Left hindlimb (tissue), 1 donor: Measurements from ENCODE around the gene GCC2.
"Not testable (repeated sequence)": the region's sequence is repeated elsewhere in the genome, so short reads cannot be mapped to it uniquely, and the experiment has no call there.

ENCODE experiments used
- DNase-seq: peaks from one replicate; pipeline ENCODE4 v3.0.0-alpha.2; 2018

The GCC2 gene

DNA sequence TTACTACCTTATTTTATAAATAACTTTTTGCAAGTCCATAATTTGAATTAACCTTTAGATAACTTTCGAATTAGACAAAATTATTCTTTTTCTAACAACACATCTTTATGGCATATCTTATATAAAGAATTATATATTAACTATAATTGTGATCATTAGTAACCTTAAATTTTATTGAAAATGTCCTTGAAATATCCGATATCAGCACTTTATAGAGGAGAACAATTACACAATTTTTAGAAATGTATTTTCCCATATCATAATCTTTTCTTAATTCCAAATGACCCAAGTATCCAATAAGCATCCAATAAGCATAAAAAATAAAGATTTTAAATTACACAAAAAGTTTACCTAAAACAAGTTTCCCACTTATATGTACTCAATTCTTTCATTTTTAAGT, 7.3 kb upstream of the GCC2 start:
- DNase-seq, result no peak

DNA sequence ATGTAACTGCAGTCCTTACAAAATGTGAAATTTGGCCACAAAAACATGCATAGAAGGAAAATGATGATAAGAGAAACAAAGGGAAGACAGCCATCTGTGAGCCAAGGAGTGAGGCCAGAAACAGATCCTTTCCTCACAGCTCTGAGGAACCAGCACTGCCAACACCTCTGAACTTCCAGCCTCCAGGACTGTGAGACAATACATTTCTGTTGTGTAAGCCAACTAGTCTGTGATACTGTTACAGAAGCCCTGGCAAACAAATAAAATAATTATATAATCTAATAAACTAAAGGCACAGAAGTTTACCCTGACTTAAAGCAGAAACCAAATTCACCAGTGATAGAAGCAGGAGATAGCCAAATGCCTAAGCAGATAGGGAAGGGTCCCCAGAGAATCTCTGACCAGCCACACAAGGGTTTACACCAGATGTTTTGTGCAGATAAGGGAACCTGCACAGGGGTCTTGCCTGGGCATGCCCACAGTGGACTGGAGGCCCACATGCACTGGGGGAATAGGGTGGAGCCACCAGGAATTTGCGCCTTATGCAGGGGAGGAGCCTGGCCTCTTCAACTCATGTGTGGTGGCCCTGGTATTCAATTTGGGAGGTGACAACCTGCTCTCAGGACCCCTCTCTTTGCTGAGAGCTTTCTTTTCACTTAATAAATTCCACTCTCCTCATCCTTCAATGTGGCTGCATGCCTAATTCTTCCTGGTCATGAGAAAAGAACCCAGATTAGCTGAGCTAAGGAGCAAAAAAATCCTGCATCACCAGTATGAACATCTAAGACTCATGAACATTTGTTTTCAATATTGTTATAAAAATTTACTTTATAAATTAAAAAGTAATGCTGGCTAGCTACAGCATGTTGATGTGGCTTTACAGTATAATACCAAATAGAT, 3.8 kb upstream of the GCC2 start:
- DNase-seq, result no peak

GRCh38 chr2:108446703-108447102, 2.3 kb upstream of the GCC2 start:
- DNase-seq, result no peak

DNA sequence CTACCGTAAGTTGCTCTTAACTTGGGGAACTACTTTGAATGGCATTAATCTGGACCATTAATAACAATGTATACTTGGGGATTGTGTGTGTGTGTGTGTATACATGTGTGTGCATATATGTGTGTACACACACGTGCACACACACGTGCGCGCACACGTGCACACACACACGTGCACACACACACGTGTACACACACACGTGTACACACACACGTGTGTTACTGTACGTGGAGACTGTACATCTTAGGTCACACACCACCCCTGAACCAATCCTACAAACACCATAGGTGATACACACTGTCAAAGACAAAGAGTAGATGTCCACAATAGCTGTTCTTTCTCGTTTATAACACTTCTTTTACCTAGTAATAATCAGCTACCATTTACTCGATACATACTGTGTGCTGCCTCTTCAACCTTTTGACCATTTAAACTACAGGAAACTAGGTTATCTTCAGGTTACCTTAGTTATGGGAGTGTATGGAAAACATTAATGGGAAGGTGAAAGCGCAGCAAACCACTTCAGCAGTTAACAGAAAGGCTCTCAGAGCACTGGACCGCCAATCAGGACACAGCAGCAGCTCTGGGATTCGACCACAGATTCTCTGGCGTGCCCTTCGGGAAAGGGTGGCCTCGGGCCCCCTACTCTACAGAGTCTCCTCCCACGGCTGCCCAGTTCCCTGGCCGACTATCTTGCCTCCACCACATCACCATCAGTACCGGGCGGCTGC, 894 bp upstream of the GCC2 start:
- DNase-seq, result no peak

DNA sequence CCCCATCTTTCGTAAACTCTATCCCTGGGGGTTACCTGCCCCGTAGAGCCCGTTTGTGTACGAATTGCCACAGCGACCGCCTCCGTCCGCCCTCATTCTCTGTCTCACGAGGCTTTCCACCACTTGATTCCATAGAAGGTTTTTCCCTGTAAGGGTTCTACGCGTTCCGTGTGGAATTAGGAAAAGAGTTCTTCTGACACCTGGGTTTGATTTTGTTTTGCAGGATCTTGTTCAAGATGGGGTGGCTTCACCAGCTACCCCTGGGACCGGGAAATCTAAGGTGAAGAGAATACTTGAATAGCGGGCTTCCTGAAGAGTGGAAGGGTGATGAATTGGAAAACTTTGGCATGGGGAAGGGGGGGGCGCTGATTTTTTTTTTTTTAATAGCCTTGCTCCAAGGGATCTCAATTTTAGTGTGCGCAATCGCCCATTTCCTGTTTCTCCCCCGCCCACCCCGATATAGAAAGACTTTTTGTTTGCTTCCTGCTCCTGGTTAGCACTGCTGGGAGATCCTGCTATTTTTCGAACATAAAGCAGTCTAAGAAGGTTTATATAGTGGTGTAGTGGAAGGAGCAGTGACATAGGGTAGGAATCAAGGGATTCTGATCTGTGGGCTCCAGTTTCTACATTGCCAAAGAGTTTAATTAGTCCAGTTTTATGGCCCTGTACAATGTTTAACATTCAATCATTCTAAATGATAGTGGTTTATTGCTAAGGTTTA, 564 bp downstream of the GCC2 start:
- DNase-seq, result peak; percentile 51

- no peak for DNase-seq
Measured at GRCh38 chr2:108450863-108451262, 1.9 kb downstream of the GCC2 start.

- no peak for DNase-seq
Measured at GRCh38 chr2:108451976-108452375, 3.0 kb downstream of the GCC2 start.

DNA sequence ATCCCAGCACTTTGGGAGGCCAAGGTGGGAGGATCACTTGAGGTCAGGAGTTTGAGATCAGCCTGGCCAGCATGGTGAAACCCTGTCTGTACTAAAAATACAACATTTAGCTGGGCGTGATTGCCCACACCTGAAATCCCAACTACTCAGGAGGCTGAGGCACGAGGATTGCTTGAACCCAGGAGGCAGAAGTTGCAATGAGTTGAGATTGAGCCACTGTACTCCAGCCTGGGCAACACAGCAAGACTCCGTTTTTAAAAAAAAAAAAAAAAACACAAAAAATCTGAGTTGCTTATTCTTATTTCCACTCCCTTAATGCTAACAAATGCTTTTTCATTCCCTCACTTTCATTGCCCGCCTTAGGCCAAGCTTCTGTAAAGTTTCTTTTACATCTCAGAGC, 4.5 kb downstream of the GCC2 start:
- not testable (repeated sequence) for DNase-seq

- DNase-seq, result no peak
Measured at GRCh38 chr2:108454440-108454839, 5.4 kb downstream of the GCC2 start.

DNA sequence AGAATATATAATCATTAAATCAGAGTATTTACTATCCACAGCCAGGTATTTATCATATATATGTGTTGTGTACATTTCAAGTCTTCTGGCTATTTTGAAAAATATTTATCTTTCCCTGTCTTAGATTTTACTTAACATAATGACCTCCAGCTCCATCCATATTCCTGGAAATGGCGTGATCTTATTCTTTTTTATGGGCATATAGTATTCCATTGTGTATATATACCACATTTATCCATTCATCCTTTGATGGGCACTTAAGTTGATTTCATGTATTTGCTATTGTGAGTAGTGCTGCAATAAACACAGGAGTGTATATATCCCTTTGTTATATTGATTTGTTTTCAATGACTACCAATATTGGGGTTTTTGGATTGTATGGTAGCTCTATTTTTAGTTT, 6.6 kb downstream of the GCC2 start:
- no peak for DNase-seq

DNA sequence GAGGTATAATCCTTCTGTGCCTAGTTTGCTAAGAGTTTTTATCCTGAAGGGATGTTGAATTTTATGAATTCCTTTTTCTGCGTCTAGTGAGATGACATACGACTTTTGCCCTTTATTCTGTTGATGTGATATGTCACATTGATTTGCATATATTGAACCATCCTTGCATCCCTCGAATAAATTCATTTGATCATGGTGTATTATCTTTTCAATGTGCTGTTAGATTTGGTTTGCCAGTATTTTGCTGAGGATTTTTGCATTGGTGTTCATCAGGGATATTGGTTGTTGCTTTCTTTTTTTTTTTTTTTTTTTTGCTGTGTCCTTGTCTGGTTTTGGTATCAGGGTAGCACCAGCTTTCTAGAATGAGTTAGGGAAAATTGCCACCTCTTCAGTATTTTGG, 9.1 kb downstream of the GCC2 start:
- DNase-seq, result no peak

DNA sequence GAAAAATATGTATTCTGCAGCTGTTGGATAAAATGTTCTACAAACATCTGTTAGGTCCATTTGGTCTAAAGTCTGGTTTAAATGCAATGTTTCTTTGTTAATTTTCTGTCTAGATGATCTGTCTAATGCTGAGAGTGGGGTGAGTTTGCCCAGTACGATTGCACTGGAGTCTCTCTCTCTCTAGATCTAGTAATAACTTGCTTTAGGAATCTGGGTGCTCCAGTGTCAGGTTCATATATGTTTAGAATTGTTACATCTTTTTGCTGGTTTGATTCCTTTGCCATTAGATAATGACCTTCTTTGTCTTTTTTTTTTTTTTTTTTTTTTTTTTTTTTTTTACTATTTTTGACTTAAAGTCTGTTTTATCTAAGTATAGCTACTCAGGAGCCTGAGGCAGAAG, 10.4 kb downstream of the GCC2 start:
- no peak for DNase-seq

- no peak for DNase-seq
Measured at GRCh38 chr2:108460345-108461037, 11.5 kb downstream of the GCC2 start.

DNA sequence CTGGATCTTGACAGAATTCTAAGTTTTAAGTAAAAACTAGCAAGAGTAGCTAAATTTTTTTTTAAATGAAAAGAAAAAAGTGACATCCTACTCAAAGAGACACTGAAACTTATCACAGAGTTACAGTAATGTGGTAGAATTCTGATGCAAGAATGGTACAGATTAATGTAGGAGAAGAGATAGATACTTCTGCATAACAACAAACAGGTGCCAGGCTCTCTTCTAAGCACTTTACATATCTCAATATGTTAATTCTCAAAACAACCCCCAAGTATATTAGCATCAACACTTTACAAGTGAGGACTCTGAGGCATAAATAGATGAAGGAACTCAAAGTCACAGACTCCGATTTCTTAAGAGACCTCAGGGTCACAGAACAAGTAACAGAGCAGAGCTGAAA, 28.1 kb downstream of the GCC2 start:
- DNase-seq, result no peak

DNA sequence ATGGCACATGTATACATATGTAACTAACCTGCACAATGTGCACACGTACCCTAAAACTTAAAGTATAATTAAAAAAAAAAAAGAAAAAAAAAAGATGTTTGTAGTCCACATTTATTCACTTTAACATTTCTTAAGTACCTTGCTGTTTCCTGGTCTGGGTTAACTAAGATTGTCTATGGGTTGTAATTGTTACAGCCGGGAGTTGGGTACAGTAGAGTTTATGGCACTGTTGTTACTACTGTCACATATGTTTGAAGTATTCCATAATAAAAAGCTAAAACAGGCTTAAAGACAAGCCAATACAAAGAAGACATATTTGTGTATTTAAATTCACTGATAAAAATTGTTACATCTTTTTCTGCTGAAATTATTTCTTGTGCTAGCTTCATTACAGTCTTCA, 36.2 kb downstream of the GCC2 start:
- no peak for DNase-seq

DNA sequence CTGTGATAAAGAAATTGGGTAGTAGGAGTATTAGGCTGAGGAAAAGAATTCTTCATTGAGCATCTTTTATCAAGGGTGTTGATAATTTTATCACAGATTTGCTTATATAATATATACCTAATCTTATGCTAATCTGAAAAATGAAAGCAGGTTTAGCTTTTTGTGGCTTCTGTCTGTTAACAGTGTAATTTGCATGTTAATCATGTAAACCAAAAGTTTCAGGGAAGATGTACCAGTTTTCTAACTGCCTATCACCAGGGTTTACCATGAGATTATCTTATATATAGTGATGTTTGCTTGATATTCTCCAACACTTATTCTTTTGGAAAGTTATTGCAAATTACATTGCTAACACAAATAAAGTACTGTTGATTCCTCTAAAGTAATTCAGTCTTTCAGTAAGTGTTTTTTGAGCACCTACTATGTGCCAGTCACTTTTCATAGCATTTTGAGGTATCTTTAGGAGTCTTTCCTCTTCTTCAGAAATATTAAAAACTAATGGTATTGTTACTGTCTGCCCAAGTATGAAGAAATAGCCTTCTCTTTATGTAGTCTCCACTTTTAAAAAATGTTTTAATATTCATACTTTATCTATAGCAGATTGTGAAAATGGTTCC, 41.6 kb downstream of the GCC2 start:
- no peak for DNase-seq

DNA sequence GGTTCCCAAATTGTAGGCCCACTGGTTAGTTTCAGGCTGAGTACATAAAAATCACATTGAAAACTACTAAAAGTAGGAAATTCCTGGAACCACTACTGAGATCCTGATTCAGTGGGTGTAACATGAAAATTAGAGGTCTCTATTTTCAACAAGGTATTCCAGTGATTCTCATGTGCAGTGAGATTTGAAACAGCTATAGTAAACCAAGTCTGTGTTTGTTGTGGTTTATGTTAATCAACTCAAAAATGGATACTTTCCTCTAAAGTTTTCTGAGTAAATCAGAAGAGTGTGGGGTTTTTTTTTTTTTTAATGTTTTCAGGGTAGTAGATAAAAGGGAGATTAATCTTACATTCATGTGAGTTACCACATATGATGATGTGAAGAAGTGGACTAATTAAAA, 42.8 kb downstream of the GCC2 start:
- DNase-seq, result no peak

DNA sequence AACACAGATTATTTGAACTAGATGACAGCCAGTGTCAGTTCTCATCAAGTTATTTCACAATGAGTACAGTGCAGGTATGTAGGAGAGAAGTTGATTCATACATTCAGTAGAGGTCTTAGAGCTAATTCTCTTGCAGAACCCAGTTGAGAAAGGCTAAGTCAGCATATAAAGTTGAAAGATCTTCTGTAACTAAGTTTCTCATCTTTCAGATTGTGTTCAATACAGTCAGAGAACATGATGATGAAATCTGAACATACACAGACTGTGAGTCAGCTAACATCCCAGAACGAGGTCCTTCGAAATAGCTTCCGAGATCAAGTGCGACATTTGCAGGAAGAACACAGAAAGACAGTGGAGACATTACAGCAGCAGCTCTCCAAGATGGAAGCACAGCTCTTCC, 43.4 kb downstream of the GCC2 start:
- DNase-seq, result no peak

DNA sequence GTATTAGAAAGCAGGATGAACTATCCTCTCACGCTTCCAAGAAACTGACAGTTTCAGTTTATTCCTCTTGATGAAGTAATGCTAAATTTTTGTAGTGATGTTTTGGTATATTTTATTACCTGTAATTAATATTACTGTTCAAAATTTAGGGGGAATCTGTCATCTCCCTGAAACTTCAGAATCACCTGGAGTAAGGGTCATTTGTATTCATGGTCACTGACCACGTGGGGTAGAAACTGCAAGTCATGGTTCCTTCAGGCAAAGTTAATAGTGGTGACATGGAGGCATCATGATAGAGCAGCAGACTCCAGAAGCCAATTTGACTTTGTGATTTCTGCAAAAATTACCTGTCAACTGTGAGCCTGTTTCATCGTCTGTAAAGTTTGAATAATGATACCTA, 47.2 kb downstream of the GCC2 start:
- not testable (repeated sequence) for DNase-seq

- not testable (repeated sequence) for DNase-seq
Measured at GRCh38 chr2:108507620-108508019, 58.6 kb downstream of the GCC2 start.

DNA sequence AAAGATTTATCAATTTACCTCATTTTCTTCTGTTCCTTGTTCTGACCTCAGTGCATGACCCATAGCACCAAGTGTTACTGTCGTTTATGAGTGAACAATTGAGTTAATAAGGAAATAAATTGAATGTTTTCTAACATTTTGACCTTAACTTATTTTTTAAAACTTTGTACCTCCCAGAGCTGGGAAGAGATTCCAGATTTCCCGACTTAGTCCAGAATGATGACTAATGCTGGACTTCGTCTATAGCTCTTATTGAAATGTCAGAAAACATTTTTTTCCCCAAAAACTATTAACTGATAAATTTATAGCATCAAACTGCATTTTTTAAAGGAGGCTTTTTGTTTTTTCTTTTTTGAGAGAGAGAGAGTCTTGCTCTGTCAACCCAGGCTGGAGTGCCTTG, 63.4 kb downstream of the GCC2 start:
- not testable (repeated sequence) for DNase-seq

GRCh38 chr2:108514478-108514877, 65.5 kb downstream of the GCC2 start:
- DNase-seq, result not testable (repeated sequence)

GRCh38 chr2:108524688-108525087, 75.7 kb downstream of the GCC2 start:
- DNase-seq, result not testable (repeated sequence)
